Posterior vena cava (tissue), 2 donors: Measurements from ENCODE around the gene LDB1. TPM values are rescaled to one million over a fixed set of nuclear protein-coding genes. Genes with fewer than 3 reads are reported as not detected.

Source experiments
- DNase-seq: peaks from one replicate; pipeline ENCODE4 v3.0.0-alpha.2; 2020; ENCODE audit warnings: low spot score
- intact Hi-C, 2 donors: fragments of 100-400 bp; cut with DNase I; formaldehyde crosslinking; loops; one replicate each; pipeline versions ENCODE4 v1.14.1 to v1.14.2; 2022 to 2023
- long read RNA-seq, 2 donors: library from polyadenylated mRNA; unstranded; transcript quantifications; one replicate each; pipeline ENCODE4 v2.0.0, GENCODE V29; 2020 to 2021
- total RNA-seq, 2 donors: library from RNA; stranded (reverse); fragmentation: NEBNext Ultra II Directional; extraction: Animal tissue kit (Norgen Biotek cat#: 25700); gene quantifications; one replicate each; pipeline ENCODE4 v1.2.1, GENCODE V29; 2021
- donor health status: DM: yes; HTN: yes; CAD: no.
- donor health status: DM: yes; HTN: yes; CAD: no.

Gene LDB1
- total RNA-seq: 10 to 100 TPM; 28.9 to 32.7 TPM
- long read RNA-seq, donor 1, partial matches to known transcripts: 4 of 5 reads
- long read RNA-seq, donor 1, other reads (novel, unspliced or antisense): 1 of 5 reads
- long read RNA-seq, donor 2, partial matches to known transcripts: 13 of 21 reads
- long read RNA-seq, donor 2, other reads (novel, unspliced or antisense): 7 of 21 reads

GRCh38 chr10:102120142-102120990, at the start of gene LDB1:
Gene LDB1 (minus strand): TSS chr10:102120368. CDS start chr10:102120110, 258 bp downstream.
- DNase-seq: peak; percentile 92
- intact Hi-C loops: no loop called here

DNA sequence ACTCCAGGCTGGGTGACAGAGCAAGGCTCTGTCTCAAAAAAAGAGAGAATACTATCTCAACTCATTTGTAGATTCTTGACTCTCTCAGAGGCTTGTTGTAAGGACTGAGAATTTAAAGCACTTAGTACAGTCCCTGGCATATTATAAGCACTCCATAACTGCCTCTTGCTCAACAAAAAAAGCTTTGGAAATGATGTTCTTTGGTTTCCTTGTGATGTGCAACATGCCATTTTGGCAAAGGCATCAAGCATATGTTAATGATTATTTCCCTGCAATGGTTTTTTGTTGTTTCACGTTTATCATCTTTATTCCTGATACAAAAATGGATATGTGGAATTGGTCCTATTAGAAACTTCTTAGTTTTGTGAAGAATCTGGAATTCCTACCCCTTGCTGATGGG, 47.7 kb upstream of the LDB1 start:
- DNase-seq: no peak
- intact Hi-C loops: loop anchor here in 1 of 2 donors (10.0 kb wide), 1 partner anchor 187 kb away; no protein-coding TSS in a partner anchor

DNA sequence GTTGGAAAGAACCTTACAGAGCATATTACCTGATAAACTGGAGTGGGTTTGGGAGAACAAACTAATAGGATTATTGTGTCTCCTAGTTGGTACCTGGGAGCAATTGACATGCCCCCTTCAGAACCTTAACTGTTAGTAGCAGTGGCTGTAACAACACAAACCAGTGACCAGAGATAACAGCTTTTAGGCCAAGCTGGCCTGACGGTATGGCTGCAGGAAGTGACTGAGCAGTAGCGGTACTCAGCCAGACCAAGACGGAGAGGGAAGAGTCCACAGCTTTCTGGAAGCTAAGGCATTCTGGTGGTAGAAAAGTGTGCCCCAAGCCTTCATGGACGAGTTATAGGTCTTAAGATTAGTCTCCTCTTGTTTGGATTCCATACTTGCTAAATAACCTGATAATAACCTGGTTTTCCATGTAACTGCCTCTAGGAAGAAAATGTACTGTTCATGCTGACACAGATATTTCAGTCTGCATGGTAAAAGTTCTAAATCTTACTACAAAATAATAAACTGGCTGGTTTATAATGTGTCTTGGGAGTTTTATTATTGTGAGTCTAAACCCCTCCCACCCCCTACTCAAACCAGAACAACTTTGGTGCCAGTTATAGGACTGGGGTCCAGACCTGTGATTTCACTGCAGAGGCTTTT, 43.3 kb upstream of the LDB1 start:
- intact Hi-C loops: loop anchor here in 1 of 2 donors (10.0 kb wide), 1 partner anchor 191 kb away; no protein-coding TSS in a partner anchor
- no peak for DNase-seq

- DNase-seq: no peak
- intact Hi-C loops: loop anchor here in 1 of 2 donors (10.0 kb wide), 1 partner anchor 195 kb away; no protein-coding TSS in a partner anchor
These were observed 39.7 kb upstream of the LDB1 start for GRCh38 chr10:102159831-102160230.

GRCh38 chr10:102159051-102159597, 39.0 kb upstream of the LDB1 start:
- intact Hi-C loops: no loop called here

DNA sequence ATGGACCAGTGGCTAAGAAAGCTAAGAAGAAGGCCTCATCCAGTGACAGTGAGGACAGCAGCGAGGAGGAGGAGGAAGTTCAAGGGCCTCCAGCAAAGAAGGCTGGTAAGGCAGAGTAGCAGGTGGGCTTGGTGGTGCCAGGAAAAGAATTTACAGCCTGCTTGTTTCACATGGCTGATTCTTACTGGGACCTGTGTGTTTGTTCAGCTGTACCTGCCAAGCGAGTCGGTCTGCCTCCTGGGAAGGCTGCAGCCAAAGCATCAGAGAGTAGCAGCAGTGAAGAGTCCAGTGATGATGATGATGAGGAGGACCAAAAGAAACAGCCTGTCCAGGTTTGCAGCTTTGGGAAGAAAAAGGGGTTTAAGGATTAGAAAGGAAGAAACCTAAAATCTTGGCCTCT, 37.1 kb upstream of the LDB1 start:
- intact Hi-C loops: no loop called here
- DNase-seq: peak; percentile 45

More at GRCh38 chr10:102159051-102159597, 39.0 kb upstream of the LDB1 start:
- peak; percentile 18 for DNase-seq

DNA sequence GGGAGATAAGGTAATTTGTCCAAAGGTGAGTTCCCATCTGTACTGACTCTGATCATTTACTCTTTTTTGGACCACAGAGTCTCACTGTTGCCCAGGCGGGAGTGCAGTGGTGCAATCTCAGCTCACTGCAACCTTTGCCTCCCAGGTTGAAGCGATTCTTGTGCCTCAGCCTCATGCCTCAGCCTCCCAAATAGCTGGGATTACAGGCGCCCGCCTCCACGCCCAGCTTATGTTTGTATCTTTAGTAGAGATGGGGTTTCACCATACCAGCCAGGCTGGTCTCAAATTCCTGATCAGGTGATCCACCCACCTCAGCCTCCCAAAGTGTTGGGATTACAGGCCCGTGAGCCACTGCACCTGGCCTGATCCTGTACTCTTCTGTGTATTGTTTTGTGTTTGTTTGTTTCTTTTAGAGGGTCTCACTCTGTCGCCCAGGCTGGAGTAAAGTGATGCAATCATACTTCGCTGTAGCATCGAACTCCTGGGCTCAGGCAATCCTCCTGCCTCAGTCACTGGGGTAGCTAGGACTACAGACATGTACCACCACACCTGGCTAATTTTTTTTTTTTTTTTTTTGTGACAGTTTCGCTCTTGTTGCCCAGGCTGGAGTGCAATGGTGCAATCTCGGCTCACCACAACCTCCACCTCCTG, 34.4 kb upstream of the LDB1 start:
- intact Hi-C loops: no loop called here

DNA sequence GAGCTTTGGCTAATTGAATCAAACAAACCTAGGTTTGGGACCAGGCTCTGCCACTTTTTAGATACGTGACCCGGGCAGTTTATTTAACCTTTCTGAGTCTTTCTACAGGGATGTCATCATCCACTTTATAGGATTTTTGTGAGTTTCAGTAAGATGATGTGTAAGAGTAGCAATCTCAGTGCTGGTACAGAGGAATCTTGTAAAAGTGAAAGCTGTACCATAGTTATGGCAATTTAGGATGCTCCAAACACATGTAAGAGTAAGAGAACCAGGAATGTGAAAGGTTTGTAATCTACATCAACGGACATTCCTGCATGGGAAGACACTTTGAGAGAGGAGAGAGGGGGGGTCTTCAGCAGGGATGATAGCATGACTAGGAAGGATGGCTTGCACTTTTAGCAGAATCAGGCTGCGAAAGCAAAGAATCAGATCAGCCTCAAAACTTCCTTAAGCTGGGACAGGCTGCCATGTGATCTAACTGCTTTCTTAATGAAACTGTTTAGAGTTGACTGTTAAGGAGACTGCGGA, 33.0 kb upstream of the LDB1 start:
- intact Hi-C loops: no loop called here

More for the DNA sequence above, 34.4 kb upstream of the LDB1 start:
- DNase-seq: peak; percentile 23

GRCh38 chr10:102152545-102152890, 32.4 kb upstream of the LDB1 start:
- no peak for DNase-seq
- intact Hi-C loops: no loop called here

More for the DNA sequence above, 33.0 kb upstream of the LDB1 start:
- DNase-seq: peak; percentile 2

- intact Hi-C loops: no loop called here
- DNase-seq: peak; percentile 100
These were observed 31.8 kb upstream of the LDB1 start, which contains the start of gene NOLC1 for GRCh38 chr10:102151774-102152544. Gene NOLC1 (plus strand): TSS chr10:102152389. CDS start chr10:102152411, 22 bp downstream.

DNA sequence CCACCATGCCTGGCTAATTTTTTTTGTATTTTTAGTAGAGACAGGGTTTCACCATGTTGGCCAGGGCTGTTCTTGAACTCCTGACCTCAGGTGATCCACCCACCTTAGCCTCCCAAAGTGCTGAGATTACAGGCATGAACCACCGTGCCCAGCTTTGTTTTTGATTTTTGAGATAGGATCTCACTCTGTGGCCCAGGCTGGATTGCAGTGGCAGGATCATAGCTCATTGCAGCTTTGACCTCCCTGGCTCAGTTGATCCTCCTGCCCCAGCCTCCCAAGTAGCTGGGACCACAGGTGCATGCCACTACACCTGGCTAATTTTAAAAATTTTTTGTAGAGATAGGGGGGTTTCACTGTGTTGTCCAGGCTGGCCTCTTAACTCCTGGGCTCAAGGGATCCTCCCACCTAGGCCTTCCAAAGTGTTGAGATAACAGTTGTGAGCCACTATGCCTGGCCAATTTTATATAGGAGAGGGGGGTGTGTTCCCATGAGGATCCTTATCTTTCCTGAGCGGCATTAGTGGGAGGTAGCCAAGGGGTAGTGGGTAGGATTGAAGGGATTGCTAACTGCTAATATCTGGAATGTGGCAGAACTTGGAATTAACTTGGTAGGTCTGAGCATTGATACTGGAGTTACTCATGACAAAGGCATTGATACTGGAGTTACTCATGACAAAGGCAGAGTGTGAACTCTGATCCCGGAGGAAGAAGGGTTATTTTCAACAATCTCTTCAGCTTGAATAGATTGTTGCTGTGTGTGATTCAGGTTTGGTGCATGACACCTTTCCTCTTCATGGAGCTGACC, 31.0 kb upstream of the LDB1 start:
- DNase-seq: peak; percentile 38
- intact Hi-C loops: no loop called here

DNA sequence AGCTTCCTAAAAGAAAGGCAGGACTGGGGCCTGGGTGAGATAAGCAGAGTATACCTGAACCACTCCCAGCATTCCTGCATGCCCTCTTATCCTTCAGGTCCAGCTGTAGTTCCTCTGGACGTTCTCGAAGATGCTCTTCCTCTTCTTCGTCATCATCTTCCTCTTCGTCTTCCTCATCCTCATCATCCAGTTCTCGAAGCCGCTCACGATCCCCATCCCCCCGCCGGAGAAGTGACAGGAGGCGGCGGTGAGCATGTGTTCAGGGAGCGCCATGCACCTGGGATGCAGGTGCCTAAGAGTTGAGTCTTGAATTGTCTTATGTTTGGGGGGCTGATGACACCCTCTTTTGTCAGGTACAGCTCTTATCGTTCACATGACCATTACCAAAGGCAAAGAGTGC, 28.1 kb upstream of the LDB1 start:
- intact Hi-C loops: no loop called here
- peak; percentile 47 for DNase-seq

- intact Hi-C loops: no loop called here
- DNase-seq: peak; percentile 1
These were observed 27.4 kb upstream of the LDB1 start for GRCh38 chr10:102147561-102147960.

DNA sequence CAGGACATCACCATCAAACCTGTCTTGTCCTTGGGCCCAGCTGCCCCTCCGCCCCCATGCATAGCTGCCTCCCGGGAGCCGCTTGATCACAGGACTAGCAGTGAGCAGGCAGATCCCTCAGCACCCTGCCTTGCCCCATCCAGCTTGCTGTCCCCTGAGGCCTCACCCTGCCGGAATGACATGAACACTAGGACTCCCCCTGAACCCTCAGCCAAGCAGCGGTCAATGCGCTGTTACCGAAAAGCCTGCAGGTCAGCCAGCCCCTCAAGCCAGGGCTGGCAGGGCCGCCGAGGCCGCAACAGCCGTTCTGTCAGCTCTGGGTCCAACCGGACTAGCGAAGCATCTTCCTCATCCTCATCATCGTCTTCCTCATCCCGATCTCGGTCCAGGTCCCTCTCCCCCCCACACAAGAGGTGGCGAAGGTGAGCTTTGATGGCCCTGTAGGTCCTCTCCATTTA, 26.8 kb upstream of the LDB1 start:
- DNase-seq: peak; percentile 64
- intact Hi-C loops: no loop called here

DNA sequence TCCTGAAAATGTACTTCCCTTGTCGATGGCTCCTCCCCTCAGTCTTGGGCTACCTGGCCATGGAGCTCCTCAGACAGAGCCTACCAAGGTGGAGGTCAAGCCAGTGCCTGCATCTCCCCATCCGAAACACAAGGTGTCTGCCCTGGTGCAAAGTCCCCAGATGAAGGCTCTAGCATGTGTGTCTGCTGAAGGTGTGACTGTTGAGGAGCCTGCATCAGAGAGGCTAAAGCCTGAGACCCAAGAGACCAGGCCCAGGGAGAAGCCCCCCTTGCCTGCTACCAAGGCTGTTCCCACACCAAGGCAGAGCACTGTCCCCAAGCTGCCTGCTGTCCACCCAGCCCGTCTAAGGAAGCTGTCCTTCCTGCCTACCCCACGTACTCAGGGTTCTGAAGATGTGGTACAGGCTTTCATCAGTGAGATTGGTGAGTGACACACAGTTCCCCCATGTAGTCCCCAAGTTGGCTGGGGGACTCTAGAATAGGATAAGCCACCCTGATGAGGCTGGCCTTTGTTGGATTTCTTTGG, 21.5 kb upstream of the LDB1 start:
- intact Hi-C loops: no loop called here
- no peak for DNase-seq

DNA sequence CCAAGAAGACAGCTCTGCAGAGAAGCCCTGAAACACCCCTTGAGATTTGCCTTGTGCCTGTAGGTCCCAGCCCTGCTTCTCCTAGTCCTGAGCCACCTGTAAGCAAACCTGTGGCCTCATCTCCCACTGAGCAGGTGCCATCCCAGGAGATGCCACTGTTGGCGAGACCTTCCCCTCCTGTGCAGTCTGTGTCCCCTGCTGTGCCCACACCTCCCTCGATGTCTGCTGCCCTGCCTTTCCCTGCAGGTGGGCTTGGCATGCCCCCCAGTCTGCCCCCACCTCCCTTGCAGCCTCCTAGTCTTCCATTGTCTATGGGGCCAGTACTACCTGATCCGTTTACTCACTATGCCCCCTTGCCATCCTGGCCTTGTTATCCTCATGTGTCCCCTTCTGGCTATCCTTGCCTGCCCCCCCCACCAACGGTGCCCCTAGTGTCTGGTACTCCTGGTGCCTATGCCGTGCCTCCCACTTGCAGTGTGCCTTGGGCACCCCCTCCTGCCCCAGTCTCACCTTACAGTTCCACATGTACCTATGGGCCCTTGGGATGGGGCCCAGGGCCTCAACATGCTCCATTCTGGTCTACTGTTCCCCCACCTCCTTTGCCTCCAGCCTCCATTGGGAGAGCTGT, 20.9 kb upstream of the LDB1 start:
- no peak for DNase-seq
- intact Hi-C loops: no loop called here

DNA sequence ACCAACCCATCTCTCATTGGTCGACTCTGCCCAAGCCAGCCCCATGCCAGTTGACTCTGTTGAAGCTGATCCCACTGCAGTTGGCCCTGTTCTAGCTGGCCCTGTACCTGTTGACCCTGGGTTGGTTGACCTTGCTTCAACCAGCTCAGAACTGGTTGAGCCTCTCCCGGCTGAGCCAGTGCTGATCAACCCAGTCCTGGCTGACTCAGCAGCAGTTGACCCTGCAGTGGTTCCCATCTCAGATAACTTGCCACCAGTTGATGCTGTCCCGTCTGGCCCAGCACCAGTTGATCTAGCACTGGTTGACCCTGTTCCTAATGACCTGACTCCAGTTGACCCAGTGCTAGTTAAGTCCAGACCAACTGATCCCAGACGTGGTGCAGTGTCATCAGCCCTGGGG, 20.1 kb upstream of the LDB1 start:
- no peak for DNase-seq
- intact Hi-C loops: no loop called here
